Neural cell (in vitro differentiated cells): ENCODE measurements around the gene CPZ.

Experiments used
- CTCF ChIP-seq: fragments of 450-650 bp; IDR thresholded peaks from 2 replicates; pipeline ENCODE4 v1.5.1; 2014; ENCODE audit warnings: antibody characterized with exemption, mild to moderate bottlenecking, moderate library complexity; ENCODE audit not compliant: poor library complexity, severe bottlenecking
- EZH2 ChIP-seq: fragments of 200-600, 300-800 bp; shearing (Covaris generic), sonication (generic); IDR thresholded peaks from 2 replicates; pipeline ENCODE4 v1.6.1; 2014; ENCODE audit warnings: antibody characterized with exemption, low read length, borderline replicate concordance, mild to moderate bottlenecking; ENCODE audit not compliant: insufficient read depth, poor library complexity, severe bottlenecking
- RAD21 ChIP-seq: fragments of 450-650 bp; conservative IDR thresholded peaks from 2 replicates; pipeline ENCODE4 v1.6.1; 2014; ENCODE audit warnings: antibody characterized with exemption, mild to moderate bottlenecking, moderate library complexity
- TAF1 ChIP-seq: IDR thresholded peaks from 2 replicates; pipeline ENCODE4 v1.6.1; 2012; ENCODE audit warnings: low read depth

- TF ChIP-seq CTCF, result no peak
- TF ChIP-seq EZH2, result no peak
- TF ChIP-seq RAD21, result no peak
- no peak for TF ChIP-seq TAF1
These were observed 8.5 kb downstream of the CPZ start for GRCh38 chr4:8601086-8601485.
